Body of pancreas (tissue), 4 donors: ENCODE results near the gene MAN2A2.

Experiments
- CTCF ChIP-seq, 7 experiments: fragments of 450-650 bp in 4 of 7; fragments of 200-600 bp in 3 of 7; sonication (generic) in 3 of 7; IDR thresholded peaks; one replicate each; pipeline ENCODE4 v1.5.1; 2016 to 2019; ENCODE audit warnings: antibody characterized with exemption in 7 of 7
- POLR2A ChIP-seq, 3 donors: fragments of 450-650 bp; IDR thresholded peaks; one replicate each; pipeline ENCODE4 v1.6.1; 2016; ENCODE audit warnings: antibody characterized with exemption in 3 of 3, mild to moderate bottlenecking in 2 of 3

DNA sequence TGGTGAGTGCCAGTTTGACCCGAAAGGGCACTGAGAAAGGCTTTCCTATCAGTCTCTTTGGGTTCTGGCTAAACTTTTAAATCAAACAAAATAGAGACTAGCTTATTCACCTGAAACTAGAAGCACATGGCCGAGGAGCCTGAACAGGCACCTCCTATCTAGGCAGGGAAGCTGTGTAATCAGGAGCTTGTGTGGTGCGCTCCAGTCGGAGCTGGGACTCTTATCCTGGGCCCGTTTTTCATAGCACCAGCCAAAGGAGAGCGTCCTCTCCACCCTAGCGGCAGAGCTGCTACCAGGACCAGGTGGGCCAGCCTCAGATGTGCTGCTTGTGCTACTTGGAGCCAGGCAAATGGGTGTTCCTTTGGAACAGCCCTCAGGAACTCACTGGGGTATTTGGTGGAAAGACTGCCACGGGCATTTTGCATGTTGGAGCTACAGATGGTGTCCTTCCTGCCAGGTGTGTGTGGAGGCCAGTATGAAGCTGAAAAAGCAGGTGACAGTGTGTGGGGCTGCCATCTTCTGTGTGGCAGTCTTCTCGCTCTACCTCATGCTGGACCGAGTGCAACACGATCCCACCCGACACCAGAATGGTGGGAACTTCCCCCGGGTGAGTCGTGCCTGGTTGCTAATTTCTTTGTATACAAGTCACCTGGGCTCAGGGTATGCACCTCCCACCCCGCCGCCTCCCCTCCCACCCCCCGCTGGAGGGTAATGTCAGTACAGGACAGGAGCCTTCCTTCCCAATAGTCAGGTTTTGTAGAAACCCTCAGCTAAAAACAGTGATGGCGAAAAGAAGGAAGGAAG lies 833 bp downstream of the MAN2A2 start:
- peak in 4 of 7 experiments; percentile 16 to 28 (median 20) for TF ChIP-seq CTCF (IDR thresholded peaks at IDR 0.05)
- TF ChIP-seq POLR2A (IDR thresholded peaks at IDR 0.05), result no peak
